ENCODE results near the gene PAK4. TPM values are rescaled to one million over a fixed set of nuclear protein-coding genes. Genes with fewer than 3 reads are reported as not detected.

PAK4 gene
- total RNA-seq, 1 donor from 2014 or later: 2.1 TPM

DNA sequence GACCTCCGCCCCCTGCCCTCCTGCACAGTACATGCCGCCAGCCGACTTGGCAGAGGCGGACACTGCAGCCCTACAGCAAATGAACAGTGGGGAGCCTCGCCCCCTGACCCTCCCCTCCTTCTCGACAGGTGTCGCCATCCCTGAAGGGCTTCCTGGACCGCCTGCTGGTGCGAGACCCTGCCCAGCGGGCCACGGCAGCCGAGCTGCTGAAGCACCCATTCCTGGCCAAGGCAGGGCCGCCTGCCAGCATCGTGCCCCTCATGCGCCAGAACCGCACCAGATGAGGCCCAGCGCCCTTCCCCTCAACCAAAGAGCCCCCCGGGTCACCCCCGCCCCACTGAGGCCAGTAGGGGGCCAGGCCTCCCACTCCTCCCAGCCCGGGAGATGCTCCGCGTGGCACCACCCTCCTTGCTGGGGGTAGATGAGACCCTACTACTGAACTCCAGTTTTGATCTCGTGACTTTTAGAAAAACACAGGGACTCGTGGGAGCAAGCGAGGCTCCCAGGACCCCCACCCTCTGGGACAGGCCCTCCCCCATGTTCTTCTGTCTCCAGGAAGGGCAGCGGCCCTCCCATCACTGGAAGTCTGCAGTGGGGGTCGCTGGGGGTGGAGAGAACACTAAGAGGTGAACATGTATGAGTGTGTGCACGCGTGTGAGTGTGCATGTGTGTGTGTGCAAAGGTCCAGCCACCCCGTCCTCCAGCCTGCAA, 52.9 kb downstream of the PAK4 start:
- Histone ChIP-seq H3K36me3 (ENCODE audit: control insufficient read depth in 3 of 3, insufficient read depth in 3 of 3, low read length in 3 of 3) (peaks cover 11 to 16% (median 16%) of the 10 kb centered on the region in 3 donors), H3K9me3 (ENCODE audit: control insufficient read depth in 3 of 3, low read length in 3 of 3) (no peaks in the 10 kb centered on the region), H3K27me3 (ENCODE audit: control insufficient read depth in 3 of 3, insufficient read depth in 3 of 3, low read length in 3 of 3) (no peaks in the 10 kb centered on the region), H3K4me3 (ENCODE audit: low read length in 3 of 3) (no peak overlapping the region), H3K4me1 (ENCODE audit: control insufficient read depth in 3 of 3, insufficient read depth in 3 of 3, low read length in 3 of 3) (no peaks in the 10 kb centered on the region), H3K9ac (ENCODE audit: low read depth in 1 of 3, low read length in 3 of 3) (no peak overlapping the region), H3K27ac (ENCODE audit: low read depth, low read length) (no peak overlapping the region)

- Histone ChIP-seq H3K9ac (ENCODE audit: low read depth in 1 of 3, low read length in 3 of 3) (no peak overlapping the region), H3K27ac (ENCODE audit: low read depth, low read length) (no peak overlapping the region), H3K4me3 (ENCODE audit: low read length in 3 of 3) (no peak overlapping the region), H3K36me3 (ENCODE audit: control insufficient read depth in 3 of 3, insufficient read depth in 3 of 3, low read length in 3 of 3) (peaks cover 10 to 15% (median 12%) of the 10 kb centered on the region in 3 donors), H3K27me3 (ENCODE audit: control insufficient read depth in 3 of 3, insufficient read depth in 3 of 3, low read length in 3 of 3) (no peaks in the 10 kb centered on the region), H3K4me1 (ENCODE audit: control insufficient read depth in 3 of 3, insufficient read depth in 3 of 3, low read length in 3 of 3) (no peaks in the 10 kb centered on the region), H3K9me3 (ENCODE audit: control insufficient read depth in 3 of 3, low read length in 3 of 3) (no peaks in the 10 kb centered on the region)
Measured at GRCh38 chr19:39179754-39180153, 54.2 kb downstream of the PAK4 start.

GRCh38 chr19:39180749-39181148, 55.2 kb downstream of the PAK4 start:
- H3K27ac ChIP-seq (ENCODE audit: low read depth, low read length): no peak overlapping the region
- H3K4me3 ChIP-seq (ENCODE audit: low read length in 3 of 3): no peak overlapping the region
- peaks cover 6 to 8% (median 8%) of the 10 kb centered on the region in 3 donors for H3K36me3 ChIP-seq (ENCODE audit: control insufficient read depth in 3 of 3, insufficient read depth in 3 of 3, low read length in 3 of 3)
- H3K9ac ChIP-seq (ENCODE audit: low read depth in 1 of 3, low read length in 3 of 3): no peak overlapping the region
- no peaks in the 10 kb centered on the region for H3K9me3 ChIP-seq (ENCODE audit: control insufficient read depth in 3 of 3, low read length in 3 of 3)
- H3K27me3 ChIP-seq (ENCODE audit: control insufficient read depth in 3 of 3, insufficient read depth in 3 of 3, low read length in 3 of 3): no peaks in the 10 kb centered on the region
- H3K4me1 ChIP-seq (ENCODE audit: control insufficient read depth in 3 of 3, insufficient read depth in 3 of 3, low read length in 3 of 3): no peaks in the 10 kb centered on the region

GRCh38 chr19:39181500-39182173, 56.1 kb downstream of the PAK4 start:
- no peak overlapping the region for H3K27ac ChIP-seq (ENCODE audit: low read depth, low read length)
- H3K36me3 ChIP-seq (ENCODE audit: control insufficient read depth in 3 of 3, insufficient read depth in 3 of 3, low read length in 3 of 3): peaks cover 4 to 6% (median 5%) of the 10 kb centered on the region in 3 donors
- no peak overlapping the region for H3K9ac ChIP-seq (ENCODE audit: low read depth in 1 of 3, low read length in 3 of 3)
- H3K9me3 ChIP-seq (ENCODE audit: control insufficient read depth in 3 of 3, low read length in 3 of 3): no peaks in the 10 kb centered on the region
- no peaks in the 10 kb centered on the region for H3K27me3 ChIP-seq (ENCODE audit: control insufficient read depth in 3 of 3, insufficient read depth in 3 of 3, low read length in 3 of 3)
- H3K4me3 ChIP-seq (ENCODE audit: low read length in 3 of 3): no peak overlapping the region
- no peaks in the 10 kb centered on the region for H3K4me1 ChIP-seq (ENCODE audit: control insufficient read depth in 3 of 3, insufficient read depth in 3 of 3, low read length in 3 of 3)

- Histone ChIP-seq H3K36me3 (ENCODE audit: control insufficient read depth in 3 of 3, insufficient read depth in 3 of 3, low read length in 3 of 3) (peaks cover 4% of the 10 kb centered on the region in 3 donors), H3K9ac (ENCODE audit: low read depth in 1 of 3, low read length in 3 of 3) (no peak overlapping the region), H3K4me3 (ENCODE audit: low read length in 3 of 3) (no peak overlapping the region)
Measured at GRCh38 chr19:39182174-39182505, 56.6 kb downstream of the PAK4 start.

DNA sequence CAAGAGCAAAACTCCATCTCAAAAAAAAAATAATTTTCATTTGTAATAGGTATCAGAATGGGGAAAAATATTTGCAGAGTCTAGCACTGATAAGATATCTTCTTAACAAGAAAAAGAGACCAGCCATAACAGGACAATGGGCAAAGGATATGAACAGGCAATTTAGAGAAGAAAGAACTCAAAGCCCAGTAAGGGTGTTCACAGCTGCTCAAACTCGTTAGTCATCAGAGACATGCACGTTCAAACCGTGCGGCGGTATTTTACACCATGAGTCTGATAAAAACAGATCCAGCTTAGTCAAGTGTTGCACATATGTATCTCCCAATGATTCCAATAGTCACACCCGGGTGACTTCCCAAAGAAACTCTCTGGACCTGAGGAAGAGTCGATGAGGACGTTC, 57.5 kb downstream of the PAK4 start:
- H3K27ac ChIP-seq (ENCODE audit: low read depth, low read length): no peak overlapping the region
- peaks cover 0 to 7% (median 6%) of the 10 kb centered on the region in 3 donors for H3K27me3 ChIP-seq (ENCODE audit: control insufficient read depth in 3 of 3, insufficient read depth in 3 of 3, low read length in 3 of 3)
- no peak overlapping the region for H3K9ac ChIP-seq (ENCODE audit: low read depth in 1 of 3, low read length in 3 of 3)
- no peaks in the 10 kb centered on the region for H3K9me3 ChIP-seq (ENCODE audit: control insufficient read depth in 3 of 3, low read length in 3 of 3)
- H3K4me1 ChIP-seq (ENCODE audit: control insufficient read depth in 3 of 3, insufficient read depth in 3 of 3, low read length in 3 of 3): no peaks in the 10 kb centered on the region
- peaks cover 0 to 2% (median 1%) of the 10 kb centered on the region in 3 donors for H3K36me3 ChIP-seq (ENCODE audit: control insufficient read depth in 3 of 3, insufficient read depth in 3 of 3, low read length in 3 of 3)
- no peak overlapping the region for H3K4me3 ChIP-seq (ENCODE audit: low read length in 3 of 3)

More at GRCh38 chr19:39182174-39182505, 56.6 kb downstream of the PAK4 start:
- no peaks in the 10 kb centered on the region for H3K9me3 ChIP-seq (ENCODE audit: control insufficient read depth in 3 of 3, low read length in 3 of 3)
- H3K4me1 ChIP-seq (ENCODE audit: control insufficient read depth in 3 of 3, insufficient read depth in 3 of 3, low read length in 3 of 3): no peaks in the 10 kb centered on the region
- H3K27me3 ChIP-seq (ENCODE audit: control insufficient read depth in 3 of 3, insufficient read depth in 3 of 3, low read length in 3 of 3): no peaks in the 10 kb centered on the region
- H3K27ac ChIP-seq (ENCODE audit: low read depth, low read length): no peak overlapping the region

DNA sequence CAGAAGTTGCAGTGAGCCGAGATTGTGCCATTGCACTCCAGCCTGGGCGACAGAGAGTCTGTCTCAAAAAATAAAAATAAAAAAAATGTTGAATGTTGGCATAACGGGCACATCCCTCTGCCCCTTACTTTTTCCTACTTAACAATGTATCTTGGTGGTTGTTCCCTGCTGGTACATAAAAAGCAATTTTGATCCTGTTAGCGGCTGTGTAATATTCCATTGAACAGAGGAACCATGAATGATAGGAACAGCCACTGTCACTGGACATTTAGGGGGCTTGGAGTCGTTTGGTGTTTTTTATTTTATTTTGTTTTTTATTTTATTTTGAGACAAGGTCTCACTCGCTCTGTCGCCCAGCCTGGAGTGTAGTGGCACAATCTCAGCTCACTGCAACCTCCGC, 60.8 kb downstream of the PAK4 start:
- no peaks in the 10 kb centered on the region for H3K9me3 ChIP-seq (ENCODE audit: control insufficient read depth in 3 of 3, low read length in 3 of 3)

GRCh38 chr19:39187552-39187943, 62.0 kb downstream of the PAK4 start:
- Histone ChIP-seq H3K36me3 (ENCODE audit: control insufficient read depth in 3 of 3, insufficient read depth in 3 of 3, low read length in 3 of 3) (no peaks in the 10 kb centered on the region), H3K9ac (ENCODE audit: low read depth in 1 of 3, low read length in 3 of 3) (no peak overlapping the region), H3K27ac (ENCODE audit: low read depth, low read length) (no peak overlapping the region), H3K9me3 (ENCODE audit: control insufficient read depth in 3 of 3, low read length in 3 of 3) (no peaks in the 10 kb centered on the region), H3K27me3 (ENCODE audit: control insufficient read depth in 3 of 3, insufficient read depth in 3 of 3, low read length in 3 of 3) (peaks cover 0 to 15% (median 6%) of the 10 kb centered on the region in 3 donors), H3K4me1 (ENCODE audit: control insufficient read depth in 3 of 3, insufficient read depth in 3 of 3, low read length in 3 of 3) (no peaks in the 10 kb centered on the region), H3K4me3 (ENCODE audit: low read length in 3 of 3) (no peak overlapping the region)

More for the DNA sequence above, 60.8 kb downstream of the PAK4 start:
- H3K27me3 ChIP-seq (ENCODE audit: control insufficient read depth in 3 of 3, insufficient read depth in 3 of 3, low read length in 3 of 3): peaks cover 0 to 13% (median 6%) of the 10 kb centered on the region in 3 donors
- no peaks in the 10 kb centered on the region for H3K36me3 ChIP-seq (ENCODE audit: control insufficient read depth in 3 of 3, insufficient read depth in 3 of 3, low read length in 3 of 3)
- H3K27ac ChIP-seq (ENCODE audit: low read depth, low read length): no peak overlapping the region
- H3K4me3 ChIP-seq (ENCODE audit: low read length in 3 of 3): no peak overlapping the region
- H3K9ac ChIP-seq (ENCODE audit: low read depth in 1 of 3, low read length in 3 of 3): no peak overlapping the region
- no peaks in the 10 kb centered on the region for H3K4me1 ChIP-seq (ENCODE audit: control insufficient read depth in 3 of 3, insufficient read depth in 3 of 3, low read length in 3 of 3)

DNA sequence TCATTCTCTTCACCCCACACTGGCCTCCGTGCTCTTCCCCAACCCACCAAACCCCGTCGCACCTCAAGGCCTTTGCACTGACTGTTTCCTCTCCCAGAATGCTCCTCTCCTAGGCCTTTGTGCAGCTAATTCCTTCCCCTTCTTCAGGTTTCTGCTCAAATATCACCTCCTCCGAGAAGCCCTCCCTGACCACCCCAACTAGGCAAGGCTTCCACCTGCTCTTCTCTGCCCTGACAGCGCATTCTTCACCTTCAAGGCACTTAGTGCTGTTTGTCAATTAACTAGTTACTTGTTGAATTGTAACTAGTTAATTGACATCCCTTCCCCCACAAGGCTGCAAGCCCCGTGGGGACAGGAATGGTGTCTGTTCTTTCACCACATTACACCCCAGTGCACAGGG, 63.4 kb downstream of the PAK4 start:
- Histone ChIP-seq H3K27ac (ENCODE audit: low read depth, low read length) (no peak overlapping the region), H3K4me1 (ENCODE audit: control insufficient read depth in 3 of 3, insufficient read depth in 3 of 3, low read length in 3 of 3) (no peaks in the 10 kb centered on the region), H3K4me3 (ENCODE audit: low read length in 3 of 3) (no peak overlapping the region), H3K9ac (ENCODE audit: low read depth in 1 of 3, low read length in 3 of 3) (no peak overlapping the region), H3K9me3 (ENCODE audit: control insufficient read depth in 3 of 3, low read length in 3 of 3) (no peaks in the 10 kb centered on the region), H3K27me3 (ENCODE audit: control insufficient read depth in 3 of 3, insufficient read depth in 3 of 3, low read length in 3 of 3) (peaks cover 0 to 15% (median 10%) of the 10 kb centered on the region in 3 donors), H3K36me3 (ENCODE audit: control insufficient read depth in 3 of 3, insufficient read depth in 3 of 3, low read length in 3 of 3) (no peaks in the 10 kb centered on the region)

GRCh38 chr19:39190768-39191167, 65.2 kb downstream of the PAK4 start:
- no peak overlapping the region for H3K4me3 ChIP-seq (ENCODE audit: low read length in 3 of 3)
- no peaks in the 10 kb centered on the region for H3K9me3 ChIP-seq (ENCODE audit: control insufficient read depth in 3 of 3, low read length in 3 of 3)
- H3K27ac ChIP-seq (ENCODE audit: low read depth, low read length): no peak overlapping the region
- H3K27me3 ChIP-seq (ENCODE audit: control insufficient read depth in 3 of 3, insufficient read depth in 3 of 3, low read length in 3 of 3): peaks cover 11 to 26% (median 22%) of the 10 kb centered on the region in 3 donors
- no peaks in the 10 kb centered on the region for H3K36me3 ChIP-seq (ENCODE audit: control insufficient read depth in 3 of 3, insufficient read depth in 3 of 3, low read length in 3 of 3)
- no peak overlapping the region for H3K9ac ChIP-seq (ENCODE audit: low read depth in 1 of 3, low read length in 3 of 3)
- H3K4me1 ChIP-seq (ENCODE audit: control insufficient read depth in 3 of 3, insufficient read depth in 3 of 3, low read length in 3 of 3): no peaks in the 10 kb centered on the region
